ENCODE results near the gene TAPBPL. TPM values are rescaled to one million over a fixed set of nuclear protein-coding genes. Genes with fewer than 3 reads are reported as not detected.

The TAPBPL gene
- 2.8 TPM for total RNA-seq

DNA sequence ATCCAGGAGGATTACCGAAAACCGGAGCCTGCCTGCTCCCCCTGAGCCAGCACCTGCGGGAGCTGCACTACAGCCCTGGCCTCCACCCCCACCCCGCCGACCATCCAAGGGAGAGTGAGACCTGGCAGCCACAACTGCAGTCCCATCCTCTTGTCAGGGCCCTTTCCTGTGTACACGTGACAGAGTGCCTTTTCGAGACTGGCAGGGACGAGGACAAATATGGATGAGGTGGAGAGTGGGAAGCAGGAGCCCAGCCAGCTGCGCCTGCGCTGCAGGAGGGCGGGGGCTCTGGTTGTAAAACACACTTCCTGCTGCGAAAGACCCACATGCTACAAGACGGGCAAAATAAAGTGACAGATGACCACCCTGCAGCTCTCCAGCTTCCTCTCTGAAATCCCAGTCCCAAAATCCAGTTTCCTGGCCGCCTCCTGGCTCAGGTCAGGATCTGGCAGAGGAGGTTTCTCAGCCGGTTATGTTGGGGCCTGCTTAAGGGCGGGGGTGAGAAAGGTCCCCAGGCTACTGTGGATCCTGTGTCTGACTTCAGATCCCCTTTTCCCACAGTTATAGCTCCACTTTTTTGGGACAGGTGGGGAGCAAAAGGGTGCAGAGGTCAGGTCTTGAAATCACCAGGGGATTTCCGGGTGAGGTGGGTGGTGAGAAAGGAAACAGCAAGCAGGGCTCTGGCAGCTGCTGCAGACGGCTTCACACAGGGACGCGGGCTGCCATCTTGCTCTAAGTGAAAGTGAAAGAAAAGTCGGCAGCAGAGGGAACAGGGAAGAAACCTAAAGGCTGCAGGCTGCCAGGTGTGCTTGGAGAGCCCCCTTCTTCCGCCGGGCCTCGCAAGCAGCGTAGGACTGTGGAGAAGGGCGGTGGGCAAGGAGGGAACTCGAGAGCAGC is at the start of gene TAPBPL:
Gene TAPBPL (plus strand): TSS at position 695 of the 897 bp plus-strand sequence. CDS start 207 bp downstream, outside the sequence.

GRCh38 chr12:6444704-6445688 is 6.8 kb upstream of the TAPBPL start, which contains the start of gene CD27:
Gene CD27 (plus strand): TSS chr12:6444955. CDS start chr12:6445096, 141 bp downstream.

DNA sequence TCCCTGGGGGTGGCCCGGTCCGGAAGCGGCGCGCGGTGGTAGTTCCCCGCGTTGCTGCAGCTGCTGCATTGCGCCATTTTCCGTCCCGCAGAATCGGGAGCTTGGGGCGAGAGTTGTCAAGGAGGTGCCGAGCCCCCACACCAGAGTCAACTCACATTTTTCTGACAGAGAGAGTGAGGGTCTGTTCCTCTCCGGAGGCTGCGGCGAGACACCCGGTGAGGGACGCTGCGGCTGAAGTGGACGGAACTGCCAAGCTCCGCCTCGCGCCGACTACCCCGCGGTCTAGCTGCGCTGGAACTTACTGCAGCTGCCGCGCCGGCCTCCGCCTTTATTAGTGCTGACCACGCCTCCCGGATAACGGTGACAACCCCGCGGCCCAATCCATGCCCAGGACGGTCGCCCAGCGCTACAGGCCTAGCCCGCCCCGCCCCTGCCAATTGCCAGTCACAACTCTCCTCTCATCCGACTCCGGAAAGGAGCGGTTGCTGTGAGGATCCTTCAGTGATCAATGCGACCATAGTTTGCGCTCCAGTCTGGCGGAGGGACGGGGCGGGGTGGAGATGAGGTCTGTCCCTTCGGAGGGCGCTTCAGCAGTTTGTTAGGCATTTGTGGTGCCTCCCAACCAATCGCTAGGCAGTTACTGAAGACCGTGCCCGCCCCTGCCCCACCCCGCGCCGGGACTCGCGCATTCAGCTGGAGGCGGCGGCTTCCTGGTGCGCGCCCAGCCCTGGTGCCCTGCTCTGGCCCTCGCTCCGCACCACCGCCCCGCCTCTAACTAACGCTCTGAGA is 18.7 kb downstream of the TAPBPL start, which contains the start of gene VAMP1:
Gene VAMP1 (minus strand): TSS at position 303 of the 789 bp plus-strand sequence. CDS start 146 bp downstream, at position 157.

GRCh38 chr12:6492838-6493496 is 41.1 kb downstream of the TAPBPL start, which contains the start of gene MRPL51:
Gene MRPL51 (minus strand): TSS chr12:6493262. CDS start chr12:6493136, 126 bp downstream.

GRCh38 chr12:6493497-6494257 is 41.8 kb downstream of the TAPBPL start, which contains the start of gene NCAPD2:
Gene NCAPD2 (plus strand): TSS chr12:6494102. CDS start chr12:6495099, 997 bp downstream.

Other genes with a start within 250 kb of the TAPBPL start
- gene PLEKHG6, start 141.4 kb upstream of the TAPBPL start, total RNA-seq, result 0.23 TPM
- gene TNFRSF1A, start 110.0 kb upstream of the TAPBPL start, total RNA-seq, result 12.5 TPM
- not detected for gene SCNN1A, start 76.5 kb upstream of the TAPBPL start, total RNA-seq
- 4.4 TPM for gene LTBR, start 67.9 kb upstream of the TAPBPL start, total RNA-seq
- gene CD27, start 7.1 kb upstream of the TAPBPL start, total RNA-seq, result 0.46 TPM
- gene VAMP1, start 18.6 kb downstream of the TAPBPL start, total RNA-seq, result 27.2 TPM
- 33.0 TPM for gene MRPL51, start 41.2 kb downstream of the TAPBPL start, total RNA-seq
- 17.8 TPM for gene NCAPD2, start 42.1 kb downstream of the TAPBPL start, total RNA-seq
- gene GAPDH, start 82.5 kb downstream of the TAPBPL start, total RNA-seq, result 2,434 TPM
- gene IFFO1, start 104.0 kb downstream of the TAPBPL start, total RNA-seq, result 5.5 TPM
- 13.8 TPM for gene NOP2, start 116.2 kb downstream of the TAPBPL start, total RNA-seq
- 204 TPM for gene CHD4, start 155.3 kb downstream of the TAPBPL start, total RNA-seq
- 1.2 TPM for gene LPAR5, start 183.9 kb downstream of the TAPBPL start, total RNA-seq
- gene ACRBP, start 195.4 kb downstream of the TAPBPL start, total RNA-seq, result 0.46 TPM
- gene ING4, start 211.1 kb downstream of the TAPBPL start, total RNA-seq, result 61.6 TPM
- gene ZNF384, start 237.3 kb downstream of the TAPBPL start, total RNA-seq, result 17.3 TPM
- gene PIANP, start 248.8 kb downstream of the TAPBPL start, total RNA-seq, result 4.4 TPM